Measurements from ENCODE around the gene PPP6R2.
A peak's percentile ranks its signal among the peaks of the same experiment; 100 is the strongest.
"Not testable (repeated sequence)": the region's sequence is repeated elsewhere in the genome, so short reads cannot be mapped to it uniquely, and the experiment has no call there.

PPP6R2 gene

DNA sequence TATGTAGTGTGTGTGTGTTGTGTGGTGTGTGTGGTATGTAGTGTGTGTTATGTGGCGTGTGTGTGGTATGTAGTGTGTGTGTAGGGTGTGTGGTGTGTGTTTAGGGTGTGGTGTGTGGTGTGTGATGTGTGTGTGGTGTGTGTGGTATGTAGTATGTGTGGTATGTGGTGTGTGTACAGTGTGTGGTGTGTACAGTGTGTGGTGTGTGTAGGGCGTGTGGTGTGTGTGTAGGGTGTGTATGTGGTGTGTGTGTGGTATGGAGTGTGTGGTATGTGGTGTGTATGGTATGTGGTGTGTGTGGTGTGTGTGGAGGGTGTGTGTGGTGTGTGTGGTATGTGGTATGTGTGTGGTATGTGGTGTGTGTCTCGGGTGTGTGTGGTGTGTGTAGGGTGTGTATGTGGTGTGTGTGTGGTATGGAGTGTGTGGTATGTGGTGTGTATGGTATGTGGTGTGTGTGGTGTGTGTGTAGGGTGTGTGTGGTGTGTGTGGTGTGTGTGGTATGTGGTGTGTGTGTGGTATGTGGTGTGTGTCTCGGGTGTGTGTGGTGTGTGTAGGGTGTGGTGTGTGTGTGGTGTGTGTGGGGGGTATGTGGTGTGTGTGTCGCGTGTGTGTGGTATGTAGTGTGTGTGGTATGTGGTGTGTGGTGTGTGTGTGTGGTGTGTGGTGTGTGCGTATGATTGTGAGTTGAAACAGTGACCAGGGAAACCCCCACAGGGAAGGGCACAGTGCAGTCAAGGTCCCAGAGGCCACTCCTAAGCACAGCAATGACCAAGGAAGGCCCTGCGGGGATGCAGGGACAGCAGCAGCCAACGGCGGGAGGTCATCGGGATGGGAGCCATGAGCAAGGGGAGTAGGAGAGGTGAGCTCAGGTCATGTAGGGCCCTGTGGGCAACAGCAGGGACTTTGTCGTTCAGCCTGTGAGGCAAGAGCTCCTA lies 2.9 kb upstream of the PPP6R2 start:
- no peak for DNase-seq (ENCODE audit: low read depth)

DNA sequence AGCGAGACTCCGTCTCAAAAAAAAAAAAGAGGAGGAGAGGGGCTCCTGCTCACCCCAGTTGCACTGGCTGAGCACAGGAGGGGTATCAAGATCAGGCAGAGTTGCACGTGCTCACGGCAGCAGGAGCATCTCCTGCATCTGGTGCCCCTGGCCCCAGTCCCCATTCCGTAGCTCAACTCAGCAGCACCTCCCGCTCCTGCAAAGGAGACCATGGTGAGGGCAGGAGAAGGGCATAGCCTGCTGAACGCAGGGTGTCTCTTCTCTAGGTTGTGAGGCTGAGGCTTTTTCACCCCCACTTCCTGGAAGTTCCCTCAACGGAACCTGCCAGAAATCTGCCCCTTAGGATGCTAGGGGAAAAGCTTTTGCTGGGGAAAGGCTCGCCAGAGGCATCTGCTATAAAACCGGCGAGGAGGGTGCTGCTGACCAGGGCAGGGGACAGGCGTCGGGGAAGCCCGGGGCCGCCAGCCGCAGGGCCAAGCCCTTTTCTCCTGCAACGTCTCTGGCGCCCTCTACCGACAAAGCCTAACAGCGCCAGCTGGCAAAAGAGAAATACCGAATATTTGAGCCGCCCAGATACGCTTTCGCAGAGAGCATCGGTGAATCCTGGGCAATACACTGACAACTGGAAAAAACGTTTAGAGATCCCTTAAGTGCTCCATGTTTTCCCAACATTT lies 1.0 kb upstream of the PPP6R2 start:
- DNase-seq (ENCODE audit: low read depth): peak; percentile 87

DNA sequence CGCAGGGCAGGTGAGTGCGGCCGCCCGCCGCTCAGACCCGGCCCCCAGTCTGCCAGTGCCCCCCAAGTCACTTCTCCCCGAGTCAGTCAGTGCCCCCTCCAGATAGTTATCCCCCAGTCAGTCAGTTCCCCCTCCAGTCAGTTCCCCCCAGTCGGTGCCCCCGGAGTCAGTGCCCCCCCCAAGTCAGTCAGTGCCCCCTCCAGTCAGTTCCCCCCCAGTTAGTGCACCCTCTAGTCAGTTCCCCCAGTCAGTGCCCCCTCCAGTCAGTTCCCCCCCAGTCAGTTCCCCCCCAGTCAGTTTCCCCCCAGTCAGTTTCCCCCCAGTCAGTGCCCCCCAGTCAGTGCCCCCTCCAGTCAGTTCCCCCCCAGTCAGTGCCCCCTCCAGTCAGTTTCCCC lies 411 bp downstream of the PPP6R2 start:
- no peak for DNase-seq (ENCODE audit: low read depth)

DNA sequence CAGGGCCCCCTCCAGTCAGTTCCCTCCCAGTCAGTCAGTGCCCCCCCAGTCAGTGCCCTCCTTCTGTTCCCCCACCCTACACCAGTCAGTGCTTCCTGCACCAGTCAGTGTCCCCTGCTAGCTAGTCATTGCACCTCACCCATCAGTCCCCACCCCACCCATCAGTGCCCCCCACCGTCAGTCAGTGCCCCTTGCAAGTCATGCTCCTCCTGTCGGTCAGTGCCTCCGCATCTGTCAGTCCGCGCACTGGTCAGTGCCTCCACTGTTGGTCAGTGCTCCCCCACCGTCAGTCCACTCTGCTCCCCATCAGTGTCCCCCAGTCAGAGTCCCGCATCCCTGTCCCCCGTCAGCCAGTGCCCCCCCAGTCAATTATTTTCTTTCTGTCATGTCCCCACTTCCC lies 3.3 kb downstream of the PPP6R2 start:
- DNase-seq (ENCODE audit: low read depth): no peak

- DNase-seq (ENCODE audit: low read depth): no peak
These were observed 4.0 kb downstream of the PPP6R2 start for GRCh38 chr22:50347157-50347556.

DNA sequence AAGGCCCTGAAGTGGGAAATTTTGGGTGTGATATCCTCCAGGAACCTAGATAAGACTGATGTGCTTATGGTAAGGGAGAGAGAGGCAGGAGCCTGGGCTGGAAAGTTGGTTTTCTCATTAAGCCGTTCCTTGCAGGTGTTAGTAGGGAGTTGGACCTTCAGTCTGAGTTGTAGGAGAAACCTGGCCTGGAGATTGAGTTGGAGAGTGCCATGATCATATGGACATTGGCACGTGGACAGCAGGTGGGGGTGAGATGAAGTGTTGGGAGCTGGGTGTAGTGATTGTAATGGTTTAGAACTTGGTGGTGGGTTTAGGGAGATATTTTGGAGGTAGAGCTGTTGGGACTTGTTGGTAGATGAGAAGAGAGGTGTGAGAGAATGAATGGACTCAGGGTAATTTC lies 4.9 kb downstream of the PPP6R2 start:
- no peak for DNase-seq (ENCODE audit: low read depth)

GRCh38 chr22:50356186-50356585 lies 13.1 kb downstream of the PPP6R2 start:
- no peak for DNase-seq (ENCODE audit: low read depth)

GRCh38 chr22:50357222-50357621 lies 14.1 kb downstream of the PPP6R2 start:
- no peak for DNase-seq (ENCODE audit: low read depth)

DNA sequence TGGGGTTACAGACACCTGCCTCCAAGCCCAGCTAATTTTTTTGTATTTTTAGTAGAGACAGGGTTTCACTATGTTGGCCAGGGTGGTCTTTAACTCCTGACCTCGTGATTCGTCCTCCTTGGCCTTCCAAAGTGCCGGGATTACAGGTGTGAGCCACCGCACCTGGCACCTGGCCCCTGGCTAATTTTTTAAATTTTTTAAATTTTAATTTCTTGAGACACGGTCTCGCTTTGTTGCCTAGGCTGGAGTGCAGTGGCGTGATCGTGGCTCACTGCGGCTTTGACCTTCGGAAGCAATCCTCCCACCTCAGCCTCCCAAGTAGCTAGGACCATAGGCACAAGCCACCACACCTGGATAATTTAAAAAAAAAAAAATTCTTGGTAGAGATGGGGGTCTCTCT lies 14.6 kb downstream of the PPP6R2 start:
- no peak for DNase-seq (ENCODE audit: low read depth)

DNA sequence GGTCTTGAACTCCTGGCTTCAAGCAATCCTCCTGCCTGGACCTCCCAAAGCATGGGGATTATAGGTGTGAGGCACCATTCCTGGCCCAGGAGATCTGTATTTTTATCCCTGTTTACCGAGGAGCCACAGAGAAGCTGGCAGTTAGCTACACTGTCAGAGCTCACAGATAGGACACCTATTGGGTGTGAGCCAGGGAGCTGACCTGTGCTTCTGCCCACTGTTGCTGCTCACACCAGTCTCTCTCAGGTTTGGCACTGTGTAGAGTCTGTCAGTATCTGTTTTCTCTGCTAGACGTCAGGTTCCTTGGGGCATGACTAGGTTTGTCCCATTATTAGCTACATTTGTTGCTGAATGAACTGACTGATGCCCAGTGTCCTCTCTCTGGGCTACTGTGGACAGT lies 17.5 kb downstream of the PPP6R2 start:
- no peak for DNase-seq (ENCODE audit: low read depth)

GRCh38 chr22:50361222-50361621 lies 18.1 kb downstream of the PPP6R2 start:
- no peak for DNase-seq (ENCODE audit: low read depth)

GRCh38 chr22:50361688-50362087 lies 18.6 kb downstream of the PPP6R2 start:
- DNase-seq (ENCODE audit: low read depth): no peak

DNA sequence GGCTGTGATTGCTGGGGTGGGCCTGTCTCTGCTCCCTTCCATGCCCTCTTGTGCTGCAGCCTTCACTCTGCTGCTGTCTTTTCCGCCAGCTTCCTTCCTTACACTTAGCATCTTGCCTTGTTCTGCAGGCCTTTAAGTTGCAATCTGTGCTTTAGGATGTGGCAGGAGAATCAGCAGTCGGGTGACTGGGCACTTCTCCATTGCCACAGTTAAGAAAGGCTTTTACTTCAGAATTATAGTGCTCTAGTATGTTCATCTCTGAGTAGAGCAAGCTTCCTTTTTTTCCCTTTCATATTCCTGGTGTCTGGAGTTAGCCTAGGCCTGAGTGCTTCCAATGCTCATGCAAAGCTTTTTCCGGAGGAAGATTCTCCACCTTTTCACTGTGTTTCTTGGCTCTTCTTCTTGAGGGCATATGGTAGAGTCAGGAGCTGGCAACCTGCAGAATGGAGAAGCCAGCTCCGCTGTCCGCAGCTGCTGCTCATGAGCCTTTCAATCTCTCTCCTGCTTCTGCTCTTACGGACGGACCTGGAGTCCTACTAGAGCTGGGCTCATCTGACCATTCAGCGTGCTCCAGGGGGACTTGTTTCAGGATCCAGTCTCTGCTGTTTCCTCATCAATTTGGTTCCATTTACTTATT lies 20.2 kb downstream of the PPP6R2 start:
- no peak for DNase-seq (ENCODE audit: low read depth)

GRCh38 chr22:50363803-50364194 lies 20.7 kb downstream of the PPP6R2 start:
- DNase-seq (ENCODE audit: low read depth): not testable (repeated sequence)

DNA sequence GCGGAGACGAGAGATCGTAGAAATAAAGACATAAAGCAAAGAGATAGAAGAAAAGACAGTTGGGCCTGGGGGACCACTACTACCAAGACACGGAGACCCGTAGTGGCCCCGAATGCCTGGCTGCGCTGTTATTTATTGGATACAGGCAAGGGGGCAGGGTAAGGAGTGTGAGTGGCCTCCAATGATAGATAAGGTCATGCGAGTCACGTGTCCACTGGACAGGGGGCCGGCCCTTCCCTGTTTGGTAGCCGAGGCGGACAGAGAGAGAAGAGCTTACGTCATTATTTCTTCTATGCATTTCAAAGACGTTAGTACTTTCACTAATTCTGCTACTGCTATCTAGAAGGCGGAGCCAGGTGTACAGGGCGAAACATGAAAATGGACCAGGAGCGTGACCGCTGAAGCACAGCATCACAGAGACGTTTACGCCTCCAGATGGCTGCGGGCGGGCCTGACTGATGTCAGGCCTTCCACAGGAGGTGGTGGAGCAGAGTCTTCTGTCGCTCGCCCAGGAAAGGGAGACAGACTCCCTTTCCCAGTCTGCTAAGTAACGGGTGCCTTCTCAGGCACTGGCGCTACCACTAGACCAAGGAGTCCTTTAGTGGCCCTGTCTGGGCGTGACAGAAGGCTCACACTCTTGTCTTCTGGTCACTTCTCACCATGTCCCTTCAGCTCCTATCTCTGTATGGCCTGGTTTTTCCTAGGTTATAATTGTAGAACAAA lies 24.8 kb downstream of the PPP6R2 start:
- no peak for DNase-seq (ENCODE audit: low read depth)

- DNase-seq (ENCODE audit: low read depth): no peak
These were observed 28.0 kb downstream of the PPP6R2 start for GRCh38 chr22:50371101-50371648.

DNA sequence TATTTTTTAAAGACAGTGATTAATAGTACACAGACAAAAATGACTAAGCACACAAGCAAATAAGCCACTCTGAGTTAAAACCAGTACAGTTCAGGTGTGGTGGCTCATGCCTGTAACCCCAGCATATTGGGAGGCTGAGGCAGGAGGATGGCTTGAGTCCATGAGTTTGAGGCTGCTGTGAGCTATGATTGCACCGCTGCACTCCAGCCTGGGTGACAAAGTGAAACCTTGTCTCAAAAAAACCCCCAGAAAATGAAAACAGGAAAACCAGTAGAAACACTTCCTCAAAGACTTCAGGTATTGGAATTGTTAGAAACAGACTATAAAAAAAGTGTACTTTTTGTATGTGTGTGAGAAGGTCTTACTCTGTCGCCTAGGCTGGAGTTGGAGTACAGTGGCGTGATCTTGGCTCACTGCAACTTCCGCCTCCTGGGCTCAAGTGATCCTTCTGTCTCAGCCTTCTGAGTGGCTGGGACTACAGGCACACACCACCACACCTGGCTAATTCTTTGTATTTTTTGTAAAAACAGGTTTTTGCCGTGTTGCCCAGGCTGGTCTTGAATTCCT lies 33.0 kb downstream of the PPP6R2 start:
- no peak for DNase-seq (ENCODE audit: low read depth)

DNA sequence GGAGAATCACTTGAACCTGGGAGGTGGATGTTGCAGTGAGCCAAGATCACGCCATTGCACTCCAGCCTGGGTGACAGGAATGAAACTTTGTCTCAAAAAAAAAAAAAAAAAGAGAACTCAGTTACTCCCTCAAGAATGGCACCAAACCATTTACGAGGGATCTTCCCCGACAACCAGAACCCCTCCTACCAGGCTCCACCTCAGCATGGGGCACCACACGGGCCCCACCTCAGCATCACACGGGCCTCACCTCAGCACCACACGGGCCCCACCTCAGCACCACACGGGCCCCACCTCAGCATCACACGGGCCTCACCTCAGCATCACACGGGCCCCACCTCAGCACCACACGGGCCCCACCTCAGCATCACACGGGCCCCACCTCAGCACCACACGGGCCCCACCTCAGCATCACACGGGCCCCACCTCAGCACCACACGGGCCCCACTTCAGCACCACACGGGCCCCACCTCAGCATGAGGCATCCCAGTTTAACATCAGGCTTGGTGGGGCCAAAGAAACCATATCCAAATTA lies 38.0 kb downstream of the PPP6R2 start:
- not testable (repeated sequence) for DNase-seq (ENCODE audit: low read depth)

- DNase-seq (ENCODE audit: low read depth): no peak
These were observed 53.7 kb downstream of the PPP6R2 start for GRCh38 chr22:50396751-50397370.

GRCh38 chr22:50397371-50398060 lies 54.4 kb downstream of the PPP6R2 start:
- peak; percentile 14 for DNase-seq (ENCODE audit: low read depth)

Data from activated T-cell treated with anti-CD3 and anti-CD28 coated beads for 24 hours (primary cell).